COR-L47 (cell line): Measurements from ENCODE around the gene AR.
"Not testable (repeated sequence)": the region's sequence is repeated elsewhere in the genome, so short reads cannot be mapped to it uniquely, and the experiment has no call there.

Experiments used
- DNase-seq: peaks from one replicate; lab custom pipeline; 2025; lab: John Stamatoyannopoulos, UW

The AR gene

GRCh38 chrX:67648361-67648760, 104.5 kb downstream of the AR start:
- DNase-seq, result no peak

- DNase-seq, result no peak
Observed at GRCh38 chrX:67651437-67652142, 107.8 kb downstream of the AR start.

- no peak for DNase-seq
Observed at GRCh38 chrX:67652543-67652942, 108.7 kb downstream of the AR start.

- no peak for DNase-seq
Observed at GRCh38 chrX:67654301-67654700, 110.5 kb downstream of the AR start.

- DNase-seq, result no peak
Observed at GRCh38 chrX:67665583-67665982, 121.8 kb downstream of the AR start.

- not testable (repeated sequence) for DNase-seq
Observed at GRCh38 chrX:67670717-67671116, 126.9 kb downstream of the AR start.

- DNase-seq, result no peak
Observed at GRCh38 chrX:67673741-67674274, 130.0 kb downstream of the AR start.

- no peak for DNase-seq
Observed at GRCh38 chrX:67674741-67675140, 130.9 kb downstream of the AR start.

GRCh38 chrX:67684136-67684535, 140.3 kb downstream of the AR start:
- DNase-seq, result no peak

GRCh38 chrX:67692246-67692645, 148.4 kb downstream of the AR start:
- DNase-seq, result no peak

GRCh38 chrX:67693928-67694327, 150.1 kb downstream of the AR start:
- DNase-seq, result no peak

GRCh38 chrX:67697452-67697851, 153.6 kb downstream of the AR start:
- no peak for DNase-seq

GRCh38 chrX:67700602-67701001, 156.8 kb downstream of the AR start:
- no peak for DNase-seq

GRCh38 chrX:67714004-67714403, 170.2 kb downstream of the AR start:
- DNase-seq, result no peak

- DNase-seq, result no peak
Observed at GRCh38 chrX:67717571-67717970, 173.8 kb downstream of the AR start.

- no peak for DNase-seq
Observed at GRCh38 chrX:67718926-67719325, 175.1 kb downstream of the AR start.

- DNase-seq, result no peak
Observed at GRCh38 chrX:67720344-67720743, 176.5 kb downstream of the AR start.

- DNase-seq, result no peak
Observed at GRCh38 chrX:67721321-67721720, 177.5 kb downstream of the AR start.

- no peak for DNase-seq
Observed at GRCh38 chrX:67723580-67724351, 179.9 kb downstream of the AR start.

GRCh38 chrX:67724359-67725110, 180.7 kb downstream of the AR start:
- no peak for DNase-seq

GRCh38 chrX:67725471-67725870, 181.7 kb downstream of the AR start:
- no peak for DNase-seq

GRCh38 chrX:67726018-67726417, 182.2 kb downstream of the AR start:
- DNase-seq, result no peak

GRCh38 chrX:67727576-67727975, 183.8 kb downstream of the AR start:
- DNase-seq, result no peak
